Vagina (tissue), 2 donors: ENCODE results near the gene NTN4.

Source experiments
- CTCF ChIP-seq, 3 experiments: fragments of 450-650 bp in 2 of 3; fragments of 200-600 bp in 1 of 3; sonication (generic) in 1 of 3; IDR thresholded peaks; one replicate each; pipeline ENCODE4 v1.5.1; 2017 to 2019; ENCODE audit warnings: antibody characterized with exemption in 3 of 3, mild to moderate bottlenecking in 2 of 3, moderate library complexity in 2 of 3
- POLR2A ChIP-seq, 2 donors: fragments of 450-650 bp; IDR thresholded peaks; one replicate each; pipeline ENCODE4 v1.6.1; 2017; ENCODE audit warnings: antibody characterized with exemption in 2 of 2, mild to moderate bottlenecking in 2 of 2, moderate library complexity in 2 of 2
- POLR2AphosphoS5 ChIP-seq, 2 donors: sonication (generic); formaldehyde crosslinking; IDR thresholded peaks; one replicate each; pipeline ENCODE4 v1.9.0; 2017; ENCODE audit warnings: antibody characterized with exemption in 2 of 2, mild to moderate bottlenecking in 2 of 2, low read depth in 1 of 2; ENCODE audit not compliant: insufficient read depth in 1 of 2

GRCh38 chr12:95625012-95625411 lies 165.6 kb downstream of the NTN4 start:
- no peak for TF ChIP-seq CTCF (IDR thresholded peaks at IDR 0.05)
- TF ChIP-seq POLR2A (IDR thresholded peaks at IDR 0.05): no peak
- TF ChIP-seq POLR2AphosphoS5 (IDR thresholded peaks at IDR 0.05; ENCODE audit: insufficient read depth in 1 of 2, low read depth in 1 of 2): no peak
